Activated CD4-positive, alpha-beta memory T cell treated with anti-CD3 and anti-CD28 coated beads, Interleukin-2, amount 10 ng/mL, durations not matched to agents 7 days and 5 days (primary cell): ENCODE results near the gene PUSL1. TPM values are rescaled to one million over a fixed set of nuclear protein-coding genes. Genes with fewer than 3 reads are reported as not detected.
A peak's percentile ranks its signal among the peaks of the same experiment; 100 is the strongest.

Experiments
- CTCF ChIA-PET: fragments of 350-600 bp; sonication (Branson Sonifier 250); formaldehyde crosslinking; loops from one replicate; lab custom pipeline; 2021; ENCODE audit warnings: antibody characterized with exemption, inconsistent platforms; lab: Charles Lee
- POLR2A ChIA-PET: fragments of 350-600 bp; sonication (Branson Sonifier 250); formaldehyde crosslinking; loops from one replicate; lab custom pipeline; 2021; ENCODE audit warnings: antibody characterized with exemption; lab: Charles Lee
- DNase-seq: peaks from one replicate; pipeline ENCODE4 v3.0.0-alpha.2; 2020
- H3K27ac Mint-ChIP-seq: one replicate; pipeline ENCODE4 v1.8.0; 2021; ENCODE audit warnings: mild to moderate bottlenecking, mixed read lengths
- H3K27me3 Mint-ChIP-seq: one replicate; pipeline ENCODE4 v1.8.0; 2021; ENCODE audit warnings: mixed read lengths
- H3K36me3 Mint-ChIP-seq: one replicate; pipeline ENCODE4 v1.8.0; 2021; ENCODE audit warnings: low read depth, mixed read lengths
- H3K4me1 Mint-ChIP-seq: one replicate; pipeline ENCODE4 v1.8.0; 2021; ENCODE audit warnings: mixed read lengths
- H3K4me3 Mint-ChIP-seq: one replicate; pipeline ENCODE4 v1.8.0; 2021; ENCODE audit warnings: mild to moderate bottlenecking, mixed read lengths
- H3K9me3 Mint-ChIP-seq: one replicate; pipeline ENCODE4 v1.8.0; 2021; ENCODE audit warnings: mixed read lengths
- total RNA-seq, 2 experiments: library from RNA; stranded (reverse); gene quantifications; one replicate each; pipeline ENCODE4 v1.2.3, GENCODE V29; 2021

Gene PUSL1
- total RNA-seq, 2 experiments from 2014 or later: 17.9 to 20.0 TPM

- Mint-ChIP-seq H3K4me3 (no peak overlapping the region), H3K9me3 (no peaks in the 10 kb centered on the region), H3K4me1 (no peaks in the 10 kb centered on the region), H3K36me3 (peaks cover 4% of the 10 kb centered on the region), H3K27ac (no peak overlapping the region), H3K27me3 (no peaks in the 10 kb centered on the region)
- ChIA-PET CTCF (interaction anchor here (0.6 to 3.2 kb wide), 9 partner anchors 10 to 307 kb away, joined by 4 to 36 read pairs (median 4); partner anchors contain the start of gene UBE2J2), POLR2A (interaction anchor here (1.1 to 2.4 kb wide), 5 partner anchors 9 to 175 kb away, joined by 3 to 11 read pairs (median 3); partner anchors contain the start of genes AURKAIP1 and C1orf159)
- DNase-seq: peak; percentile 72
Measured at GRCh38 chr1:1291548-1292441, 16.6 kb upstream of the PUSL1 start.

DNA sequence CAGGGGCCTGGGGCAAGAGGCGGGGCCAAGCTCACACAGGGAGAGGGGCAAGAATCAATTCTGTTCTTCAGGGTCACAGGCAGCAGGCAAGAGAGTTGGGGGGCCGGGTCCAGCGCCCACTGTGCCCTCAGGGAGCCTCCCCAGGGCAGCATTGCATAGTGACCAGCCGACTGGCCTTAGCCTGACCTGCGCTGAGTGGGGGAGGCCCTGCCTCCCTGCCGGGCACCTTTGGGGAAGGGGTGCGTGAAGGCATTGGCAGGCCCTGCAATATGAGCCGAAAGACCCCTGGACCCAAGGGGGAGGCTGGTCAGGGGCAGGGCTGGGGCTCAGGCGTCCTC, 16.0 kb upstream of the PUSL1 start:
- CTCF ChIA-PET: interaction anchor here (0.6 to 3.2 kb wide), 8 partner anchors 10 to 308 kb away, joined by 4 to 36 read pairs (median 5); partner anchors contain the start of gene UBE2J2
- Mint-ChIP-seq H3K9me3 (no peaks in the 10 kb centered on the region), H3K36me3 (peaks cover 4% of the 10 kb centered on the region), H3K27me3 (no peaks in the 10 kb centered on the region), H3K27ac (no peak overlapping the region), H3K4me3 (no peak overlapping the region), H3K4me1 (no peaks in the 10 kb centered on the region)
- no peak for DNase-seq
- POLR2A ChIA-PET: interaction anchor here (1.1 to 2.4 kb wide), 5 partner anchors 9 to 176 kb away, joined by 3 to 11 read pairs (median 3); partner anchors contain the start of genes AURKAIP1 and C1orf159

DNA sequence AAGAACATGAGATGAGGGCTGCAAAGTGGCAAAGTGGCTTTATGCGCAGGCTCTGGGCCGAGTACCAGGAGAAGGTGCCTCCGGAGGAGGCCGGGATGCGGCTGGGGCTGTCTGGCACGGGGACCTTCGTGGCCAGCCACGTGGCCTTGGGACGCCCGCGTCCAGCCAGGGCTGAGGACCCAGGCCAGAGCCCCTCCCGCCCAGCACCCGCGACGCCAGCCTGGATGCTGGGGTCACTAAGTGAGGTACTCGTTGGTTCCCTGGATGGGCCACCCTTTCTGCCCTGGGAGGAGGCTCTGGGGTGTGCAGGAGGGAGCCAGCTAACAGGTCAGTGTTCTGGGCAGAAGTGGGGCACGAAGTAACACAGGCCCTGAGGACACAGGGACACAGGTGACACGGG, 15.5 kb upstream of the PUSL1 start:
- H3K36me3 Mint-ChIP-seq: peaks cover 4% of the 10 kb centered on the region
- DNase-seq: no peak
- H3K4me1 Mint-ChIP-seq: no peaks in the 10 kb centered on the region
- no peaks in the 10 kb centered on the region for H3K9me3 Mint-ChIP-seq
- no peak overlapping the region for H3K27ac Mint-ChIP-seq
- CTCF ChIA-PET: interaction anchor here (0.6 to 3.2 kb wide), 5 partner anchors 11 to 260 kb away, joined by 3 to 36 read pairs (median 4); no protein-coding TSS in a partner anchor
- no peak overlapping the region for H3K4me3 Mint-ChIP-seq
- H3K27me3 Mint-ChIP-seq: no peaks in the 10 kb centered on the region
- POLR2A ChIA-PET: no interaction called here

DNA sequence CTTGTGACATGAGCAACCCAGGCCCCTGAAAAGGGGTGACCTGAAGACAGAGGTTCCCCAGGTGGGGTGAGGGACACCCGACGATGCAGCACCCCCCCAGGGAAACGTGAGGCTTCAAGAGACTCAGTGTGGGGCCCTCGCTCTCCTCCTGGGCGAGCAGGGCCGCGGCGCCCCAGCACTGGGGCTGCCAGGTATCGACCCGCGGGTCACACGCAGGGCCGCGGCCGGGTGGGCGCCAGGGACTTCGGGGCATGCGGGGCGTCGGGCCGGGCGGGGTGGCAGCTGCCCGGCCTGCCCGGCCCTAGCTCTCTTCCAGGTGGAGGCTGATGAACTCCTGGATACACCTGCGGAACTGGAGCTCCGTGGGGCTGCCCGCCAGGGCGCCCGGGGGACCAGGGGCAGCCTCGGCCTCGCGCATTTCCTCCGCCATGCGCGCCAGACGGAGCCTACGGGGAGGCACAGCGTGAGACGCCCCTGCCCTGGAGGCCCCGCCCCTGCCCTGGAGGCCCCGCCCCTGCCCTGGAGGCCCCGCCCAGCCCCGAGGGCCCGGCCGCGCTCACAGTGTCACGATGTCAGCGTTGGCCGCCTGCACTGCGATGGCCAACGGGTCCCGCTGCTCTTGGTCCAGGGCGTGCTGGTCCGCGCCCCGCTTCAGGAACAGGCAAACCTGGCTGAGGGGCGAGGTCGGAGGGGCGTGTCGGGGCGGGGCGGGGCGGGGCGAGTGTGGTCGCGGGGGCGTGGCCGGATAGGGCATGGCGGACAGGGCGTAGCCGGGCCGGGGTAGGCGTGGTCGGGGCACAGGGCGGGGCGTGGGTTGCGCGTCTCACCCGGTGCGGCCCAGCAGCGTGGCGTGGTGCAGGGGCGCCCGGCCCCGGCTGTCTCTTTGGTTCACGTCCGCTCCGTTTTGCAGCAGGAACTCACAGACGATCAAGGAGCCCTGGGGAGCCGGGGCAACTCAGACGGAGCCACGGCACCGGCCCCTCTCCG, 14.8 kb upstream of the PUSL1 start:
- H3K4me3 Mint-ChIP-seq: no peak overlapping the region
- CTCF ChIA-PET: interaction anchor here (0.6 to 1.0 kb wide), 2 partner anchors 84 to 171 kb away, joined by 3 to 5 read pairs; no protein-coding TSS in a partner anchor
- POLR2A ChIA-PET: no interaction called here
- H3K27ac Mint-ChIP-seq: no peak overlapping the region
- no peak for DNase-seq
- H3K27me3 Mint-ChIP-seq: no peaks in the 10 kb centered on the region
- peaks cover 4% of the 10 kb centered on the region for H3K36me3 Mint-ChIP-seq
- no peaks in the 10 kb centered on the region for H3K9me3 Mint-ChIP-seq
- no peaks in the 10 kb centered on the region for H3K4me1 Mint-ChIP-seq

DNA sequence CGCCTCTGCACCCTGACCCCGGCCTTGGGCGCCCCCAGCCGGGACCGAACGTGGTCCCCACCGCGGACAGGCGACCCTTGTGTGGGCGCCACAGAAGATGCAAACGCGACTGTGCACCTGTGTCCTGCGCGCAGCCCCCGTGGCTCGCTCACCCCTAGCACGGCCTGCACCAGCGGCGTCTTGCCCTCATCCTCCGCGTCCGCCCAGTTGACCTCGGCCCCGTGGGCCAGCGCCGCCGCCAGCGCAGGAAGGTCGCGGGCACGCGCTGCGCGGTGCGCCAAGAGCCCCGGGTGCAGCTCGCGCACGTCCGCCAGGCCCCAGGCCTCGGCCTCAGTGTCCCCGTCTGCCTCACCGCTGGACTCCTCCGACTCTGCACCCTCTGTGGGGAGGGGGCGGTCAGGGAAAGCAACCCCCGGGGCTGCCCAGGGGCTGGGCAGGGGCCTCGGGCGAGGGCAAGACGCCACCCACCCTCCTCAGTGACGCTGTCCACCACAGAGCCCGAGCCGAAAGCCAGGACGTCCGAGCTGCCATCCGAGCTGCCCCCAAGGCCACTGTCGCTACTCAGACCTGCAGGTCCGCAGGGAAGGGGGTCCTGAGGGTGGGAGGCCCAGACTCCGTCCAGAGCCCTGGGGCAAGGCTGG, 14.0 kb upstream of the PUSL1 start:
- ChIA-PET CTCF (interaction anchor here (1.0 kb wide), 1 partner anchor 172 kb away, joined by 4 read pairs; no protein-coding TSS in a partner anchor), POLR2A (interaction anchor here (1.0 kb wide), 1 partner anchor 67 kb away, joined by 3 read pairs; no protein-coding TSS in a partner anchor)
- Mint-ChIP-seq H3K4me1 (no peaks in the 10 kb centered on the region), H3K4me3 (no peak overlapping the region), H3K36me3 (peaks cover 4% of the 10 kb centered on the region), H3K27ac (no peak overlapping the region), H3K27me3 (no peaks in the 10 kb centered on the region), H3K9me3 (no peaks in the 10 kb centered on the region)
- no peak for DNase-seq

GRCh38 chr1:1295154-1295923, 13.1 kb upstream of the PUSL1 start:
- H3K4me3 Mint-ChIP-seq: no peak overlapping the region
- peaks cover 4% of the 10 kb centered on the region for H3K36me3 Mint-ChIP-seq
- ChIA-PET POLR2A (interaction anchor here (1.0 kb wide), 1 partner anchor 68 kb away, joined by 3 read pairs; no protein-coding TSS in a partner anchor), CTCF (interaction anchor here (1.0 kb wide), 2 partner anchors 10 to 173 kb away, joined by 3 to 4 read pairs; no protein-coding TSS in a partner anchor)
- H3K27me3 Mint-ChIP-seq: no peaks in the 10 kb centered on the region
- H3K9me3 Mint-ChIP-seq: no peaks in the 10 kb centered on the region
- DNase-seq: no peak
- no peaks in the 10 kb centered on the region for H3K4me1 Mint-ChIP-seq
- no peak overlapping the region for H3K27ac Mint-ChIP-seq

DNA sequence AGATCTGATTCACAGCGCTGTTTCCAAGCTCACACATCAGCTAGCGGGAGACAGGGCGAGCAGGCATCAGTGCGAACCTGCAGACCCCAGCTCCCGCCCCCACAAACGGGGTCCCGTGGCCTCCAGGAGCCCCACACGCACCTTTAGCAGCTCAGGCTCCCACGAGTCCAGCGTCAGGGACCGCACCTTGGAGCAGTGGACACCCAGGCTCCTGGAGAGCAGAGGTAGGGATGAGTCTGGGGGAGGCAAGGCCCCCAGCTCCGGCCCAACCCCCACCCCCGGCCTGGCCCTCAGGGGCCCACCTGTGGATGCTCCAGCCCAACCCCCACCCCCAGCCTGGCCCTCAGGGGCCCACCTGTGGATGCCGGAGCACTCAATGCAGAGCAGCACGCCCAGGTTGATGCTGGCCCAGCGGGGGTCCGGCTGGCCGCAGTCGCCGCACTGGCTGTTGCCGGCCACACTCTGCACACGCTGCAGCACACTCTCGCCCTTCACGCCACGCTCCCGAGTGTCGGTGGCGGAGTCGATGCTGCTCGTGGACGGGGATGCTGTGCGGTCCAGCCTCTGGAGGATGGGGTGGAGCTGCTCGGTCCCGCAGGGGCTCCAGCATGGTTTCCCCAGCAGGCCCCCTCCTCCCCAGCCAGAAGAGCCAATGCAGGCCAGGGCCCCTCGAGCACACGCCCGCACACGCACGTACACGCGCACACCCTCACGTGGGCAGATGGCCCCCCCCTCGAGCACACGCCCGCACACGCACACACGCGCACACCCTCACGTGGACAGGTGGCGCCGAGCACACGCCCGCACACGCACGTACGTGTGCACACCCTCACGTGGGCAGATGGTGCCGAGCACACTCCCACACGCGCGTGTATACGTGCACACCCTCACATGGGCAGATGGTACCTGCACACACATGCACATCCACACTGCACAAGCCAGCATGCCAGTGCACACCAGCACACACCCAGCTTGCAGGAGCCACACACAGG, 12.0 kb upstream of the PUSL1 start:
- ChIA-PET CTCF (interaction anchor here (1.0 kb wide), 1 partner anchor 9 kb away, joined by 3 read pairs; no protein-coding TSS in a partner anchor), POLR2A (no interaction called here)
- no peaks in the 10 kb centered on the region for H3K27me3 Mint-ChIP-seq
- no peak for DNase-seq
- peaks cover 4% of the 10 kb centered on the region for H3K36me3 Mint-ChIP-seq
- H3K9me3 Mint-ChIP-seq: no peaks in the 10 kb centered on the region
- no peak overlapping the region for H3K4me3 Mint-ChIP-seq
- H3K4me1 Mint-ChIP-seq: no peaks in the 10 kb centered on the region
- H3K27ac Mint-ChIP-seq: no peak overlapping the region

- H3K4me1 Mint-ChIP-seq: no peaks in the 10 kb centered on the region
- POLR2A ChIA-PET: interaction anchor here (1.6 kb wide), 1 partner anchor 12 kb away, joined by 3 read pairs; no protein-coding TSS in a partner anchor
- CTCF ChIA-PET: no interaction called here
Measured at GRCh38 chr1:1297802-1298424, 10.5 kb upstream of the PUSL1 start.

GRCh38 chr1:1298861-1299685, 9.3 kb upstream of the PUSL1 start:
- H3K27me3 Mint-ChIP-seq: no peaks in the 10 kb centered on the region
- H3K36me3 Mint-ChIP-seq: no peaks in the 10 kb centered on the region
- H3K9me3 Mint-ChIP-seq: no peaks in the 10 kb centered on the region
- no peak overlapping the region for H3K4me3 Mint-ChIP-seq
- POLR2A ChIA-PET: interaction anchor here (1.6 kb wide), 1 partner anchor 11 kb away, joined by 3 read pairs; no protein-coding TSS in a partner anchor
- H3K4me1 Mint-ChIP-seq: no peaks in the 10 kb centered on the region
- CTCF ChIA-PET: no interaction called here
- H3K27ac Mint-ChIP-seq: no peak overlapping the region
- no peak for DNase-seq

More at GRCh38 chr1:1297802-1298424, 10.5 kb upstream of the PUSL1 start:
- Mint-ChIP-seq H3K27ac (no peak overlapping the region), H3K27me3 (no peaks in the 10 kb centered on the region), H3K9me3 (no peaks in the 10 kb centered on the region), H3K4me3 (no peak overlapping the region), H3K36me3 (no peaks in the 10 kb centered on the region)
- DNase-seq: no peak
